22Rv1 (cell line): ENCODE results near the gene OGFR.

ENCODE experiments used
- ZFX ChIP-seq: fragments of 450-650 bp; IDR thresholded peaks from 2 replicates; pipeline ENCODE4 v1.6.1; 2017; ENCODE audit warnings: antibody characterized with exemption, borderline replicate concordance
- TF ChIP-seq, protein P1 (sequence below): fragments of 450-650 bp; IDR thresholded peaks from 2 replicates; pipeline ENCODE4 v1.5.1; 2017; ENCODE audit warnings: mild to moderate bottlenecking

DNA sequence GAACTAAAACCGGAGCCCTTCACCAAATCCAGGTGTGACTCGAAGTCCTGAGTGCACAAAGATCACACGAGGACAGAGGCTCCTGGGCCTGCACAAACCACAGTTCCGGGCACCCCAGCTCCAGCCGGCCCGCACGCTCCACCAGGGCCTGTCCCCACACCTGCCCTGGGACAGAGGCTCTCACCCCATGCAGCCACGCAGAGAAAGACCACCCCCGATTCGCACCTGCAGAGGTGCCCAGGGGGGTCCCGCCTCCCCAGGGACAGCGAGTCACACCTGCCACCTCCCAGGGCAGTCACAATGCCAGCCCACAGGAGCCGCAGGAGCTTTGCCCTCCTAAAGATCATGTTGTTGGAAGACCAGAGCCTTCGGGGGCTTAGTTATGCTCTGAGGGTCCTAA is 33.7 kb upstream of the OGFR start:
- TF ChIP-seq, protein P1, sequence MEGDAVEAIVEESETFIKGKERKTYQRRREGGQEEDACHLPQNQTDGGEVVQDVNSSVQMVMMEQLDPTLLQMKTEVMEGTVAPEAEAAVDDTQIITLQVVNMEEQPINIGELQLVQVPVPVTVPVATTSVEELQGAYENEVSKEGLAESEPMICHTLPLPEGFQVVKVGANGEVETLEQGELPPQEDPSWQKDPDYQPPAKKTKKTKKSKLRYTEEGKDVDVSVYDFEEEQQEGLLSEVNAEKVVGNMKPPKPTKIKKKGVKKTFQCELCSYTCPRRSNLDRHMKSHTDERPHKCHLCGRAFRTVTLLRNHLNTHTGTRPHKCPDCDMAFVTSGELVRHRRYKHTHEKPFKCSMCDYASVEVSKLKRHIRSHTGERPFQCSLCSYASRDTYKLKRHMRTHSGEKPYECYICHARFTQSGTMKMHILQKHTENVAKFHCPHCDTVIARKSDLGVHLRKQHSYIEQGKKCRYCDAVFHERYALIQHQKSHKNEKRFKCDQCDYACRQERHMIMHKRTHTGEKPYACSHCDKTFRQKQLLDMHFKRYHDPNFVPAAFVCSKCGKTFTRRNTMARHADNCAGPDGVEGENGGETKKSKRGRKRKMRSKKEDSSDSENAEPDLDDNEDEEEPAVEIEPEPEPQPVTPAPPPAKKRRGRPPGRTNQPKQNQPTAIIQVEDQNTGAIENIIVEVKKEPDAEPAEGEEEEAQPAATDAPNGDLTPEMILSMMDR = no peak
- no peak for TF ChIP-seq ZFX
